ENCODE results near the gene ZNF107.

ZNF107 gene

DNA sequence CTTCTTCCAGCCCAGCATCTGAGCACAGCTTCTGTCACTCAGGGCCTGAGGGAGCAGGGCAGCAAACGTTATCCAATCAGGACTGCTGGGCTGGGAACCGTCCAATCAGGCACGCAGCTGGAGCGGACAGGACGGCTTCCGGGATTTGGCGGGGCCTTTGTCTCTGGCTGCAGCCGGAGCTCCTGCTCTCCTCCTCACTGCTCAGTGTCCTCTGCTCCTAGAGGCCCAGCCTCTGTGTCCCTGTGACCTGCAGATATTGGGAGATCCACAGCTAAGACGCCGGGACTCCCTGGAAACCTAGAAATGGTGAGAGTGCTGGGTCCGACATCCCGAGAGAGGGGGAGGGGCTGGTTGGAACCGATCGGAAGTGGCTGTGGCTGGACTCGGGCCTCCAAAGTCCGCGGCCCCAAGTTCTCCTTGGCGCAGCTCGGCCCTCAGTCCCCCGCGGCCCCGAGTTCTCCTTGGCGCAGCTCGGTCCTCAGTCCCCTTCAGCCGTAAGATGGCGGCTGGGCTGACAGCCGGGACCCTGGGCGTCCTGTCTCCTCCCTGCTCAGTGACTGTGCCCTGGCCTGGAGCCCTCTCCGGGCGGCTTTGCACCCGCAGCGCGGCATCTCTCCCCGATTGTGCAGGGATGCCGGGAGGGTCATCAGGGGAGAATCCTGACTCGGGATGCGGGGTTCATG is at the start of gene ZNF107:
Gene ZNF107, plus strand, starts transcription at position 154 of the 683 bp plus-strand sequence. Its CDS starts 150 bp downstream, at position 304.
- DNase-seq: peak; percentile 94

- peak; percentile 33 for DNase-seq
These were observed 47.0 kb upstream of the ZNF107 start for GRCh38 chr7:64618785-64619456.

- no peak for DNase-seq
These were observed 46.2 kb upstream of the ZNF107 start for GRCh38 chr7:64619705-64620104.

DNA sequence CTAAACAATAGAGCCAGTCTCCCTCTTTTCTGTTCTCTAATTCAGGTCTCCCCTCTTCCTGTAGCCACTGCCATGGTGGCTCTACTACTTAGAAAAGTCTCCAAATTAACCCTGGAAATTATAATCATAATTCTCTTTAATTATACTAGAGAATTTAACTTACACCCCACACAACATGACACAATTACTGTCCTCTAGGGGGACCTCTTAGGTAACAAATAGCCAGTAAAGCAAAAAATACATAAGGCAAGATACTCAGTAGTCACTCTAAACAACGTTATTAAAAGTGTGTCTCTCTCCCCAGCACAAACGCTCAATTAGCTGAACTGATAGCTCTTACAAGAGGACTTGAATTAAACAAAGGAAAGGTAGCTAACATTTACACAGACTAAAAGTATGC is 44.3 kb upstream of the ZNF107 start:
- no peak for DNase-seq

DNA sequence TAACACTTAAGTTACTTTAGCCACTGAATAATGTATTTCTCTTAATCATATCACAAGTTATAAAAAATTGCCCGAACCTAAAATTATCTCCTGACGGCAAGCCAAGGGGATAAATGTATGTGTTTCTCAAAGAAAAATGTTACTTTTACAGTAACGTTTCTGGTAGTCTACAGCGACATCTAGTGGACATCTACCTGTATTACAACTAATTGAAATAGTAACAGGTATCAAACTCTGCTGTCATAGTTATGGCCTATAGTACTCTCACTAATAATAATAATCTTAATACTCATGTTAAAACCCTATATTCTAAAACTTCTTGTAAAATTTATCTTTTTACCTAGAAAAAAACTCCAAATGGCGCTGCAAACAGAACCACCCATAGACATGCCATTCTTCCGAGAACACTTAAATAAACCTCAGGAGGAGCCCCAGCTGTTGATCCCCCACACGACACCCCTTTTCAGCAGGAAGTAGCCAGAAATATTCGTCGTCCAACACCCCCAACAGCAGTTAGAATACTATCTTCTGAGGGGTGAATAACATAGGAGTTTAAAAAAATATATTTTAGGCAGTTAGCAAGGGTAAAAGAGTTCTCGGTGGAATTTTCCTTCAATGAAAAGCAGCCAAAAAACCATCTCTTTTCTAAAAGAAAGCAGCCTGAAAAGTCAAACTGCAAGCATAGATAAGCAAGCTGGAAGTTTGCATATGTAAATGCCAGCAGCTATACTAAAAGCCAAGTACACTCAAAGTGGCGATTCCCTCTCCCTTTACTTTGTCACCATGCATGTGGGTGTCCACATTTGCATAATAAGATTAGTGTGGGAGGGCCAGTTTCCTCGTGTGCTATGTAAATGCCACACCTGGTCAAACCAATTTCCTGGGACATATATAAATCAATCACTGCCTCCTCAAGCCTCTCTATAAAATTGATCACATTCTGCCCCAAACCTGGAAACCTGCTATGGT is 40.5 kb upstream of the ZNF107 start:
- peak; percentile 21 for DNase-seq

- no peak for DNase-seq
These were observed 39.9 kb upstream of the ZNF107 start for GRCh38 chr7:64626083-64626469.

DNA sequence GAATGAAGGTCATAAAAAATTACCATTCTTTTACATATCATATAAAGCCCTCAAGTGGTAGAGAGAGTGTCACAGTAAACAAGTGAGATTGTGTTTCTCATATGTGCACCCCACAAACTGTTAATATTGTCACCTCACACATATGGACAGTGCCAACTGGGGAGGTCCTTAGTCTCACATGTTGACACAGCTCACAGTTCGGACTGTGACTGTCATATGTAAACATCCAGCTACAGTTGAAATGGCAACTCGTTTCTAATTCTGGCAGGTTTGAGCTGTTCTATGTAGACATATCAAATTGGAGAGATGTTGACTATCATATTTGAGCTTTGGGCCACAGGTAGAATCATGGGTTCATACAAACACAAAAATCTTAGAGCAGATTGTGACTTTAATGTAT is 39.4 kb upstream of the ZNF107 start:
- no peak for DNase-seq

DNA sequence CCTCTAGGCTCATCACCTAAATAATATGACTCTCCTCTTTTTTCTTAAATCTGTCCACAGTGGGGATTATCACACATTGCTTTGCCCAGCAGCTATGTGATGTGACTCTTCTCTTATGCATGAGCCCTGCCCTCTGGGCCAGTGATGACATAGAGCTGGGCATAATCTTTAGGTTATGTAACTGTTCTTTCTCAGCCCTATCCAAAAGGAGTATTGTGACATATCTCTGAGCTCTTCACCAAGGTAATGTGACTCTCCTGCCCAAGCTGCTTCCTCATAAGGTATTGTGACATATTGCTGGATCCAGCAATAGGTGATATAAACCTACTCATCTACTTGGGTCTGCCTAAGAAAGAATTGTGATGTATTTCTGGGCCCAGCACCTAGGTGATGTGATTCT is 37.7 kb upstream of the ZNF107 start:
- peak; percentile 44 for DNase-seq

DNA sequence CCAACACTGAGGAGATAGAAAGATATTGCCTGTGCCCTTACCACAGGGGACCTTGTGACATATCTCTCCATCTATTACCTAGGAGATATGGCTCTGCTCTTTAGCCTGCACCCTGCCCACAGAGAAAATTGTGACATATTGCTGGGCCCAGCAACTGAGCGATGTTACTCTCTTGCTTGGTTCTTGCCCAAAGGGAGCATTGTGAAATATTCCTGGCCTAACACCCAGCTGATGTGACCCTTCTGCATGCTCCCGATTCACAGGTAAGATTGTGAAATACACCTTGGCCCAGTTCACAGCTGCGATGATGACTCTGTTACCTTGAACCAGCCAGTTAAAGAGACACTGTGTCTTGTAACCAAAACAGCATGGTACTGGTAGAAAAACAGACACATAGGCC is 37.2 kb upstream of the ZNF107 start:
- no peak for DNase-seq

DNA sequence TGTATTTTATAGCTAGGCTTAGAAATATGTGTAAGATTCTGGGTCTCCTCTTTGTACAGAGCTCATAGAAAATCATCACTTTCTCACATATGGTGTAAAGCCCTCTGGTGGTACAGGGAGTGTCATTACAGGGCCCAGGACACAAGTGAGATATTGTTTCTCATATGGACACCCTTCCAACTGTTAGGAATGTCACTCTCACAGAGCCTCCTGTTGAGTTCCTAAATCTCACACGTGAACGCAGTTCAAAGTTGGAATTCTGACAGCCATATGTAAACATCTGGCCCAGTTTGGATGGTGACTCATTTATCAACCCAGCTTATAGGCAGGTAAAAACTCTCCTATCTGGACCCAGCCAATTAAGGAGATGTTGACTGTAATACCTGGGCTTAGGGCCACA is 35.4 kb upstream of the ZNF107 start:
- no peak for DNase-seq

GRCh38 chr7:64632029-64632428 is 33.9 kb upstream of the ZNF107 start:
- no peak for DNase-seq

DNA sequence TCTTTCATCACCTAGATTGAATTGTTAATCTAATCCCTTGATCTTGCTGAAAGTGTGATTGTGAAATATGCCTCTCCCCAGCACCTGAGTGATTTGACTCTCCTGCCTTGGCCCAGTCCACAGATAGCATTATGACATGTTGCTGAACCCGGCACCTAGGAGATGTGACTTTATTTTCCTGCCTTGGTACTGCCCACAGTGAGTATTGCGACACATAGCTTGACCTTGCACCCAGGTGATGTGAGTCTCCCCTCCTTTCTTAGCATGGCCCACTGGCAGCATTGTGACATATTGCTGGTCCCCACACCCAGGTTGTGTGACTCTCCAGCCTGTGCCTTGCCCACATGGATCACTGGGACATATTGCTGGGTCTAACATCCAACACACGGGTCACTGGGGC is 32.5 kb upstream of the ZNF107 start:
- DNase-seq: no peak

DNA sequence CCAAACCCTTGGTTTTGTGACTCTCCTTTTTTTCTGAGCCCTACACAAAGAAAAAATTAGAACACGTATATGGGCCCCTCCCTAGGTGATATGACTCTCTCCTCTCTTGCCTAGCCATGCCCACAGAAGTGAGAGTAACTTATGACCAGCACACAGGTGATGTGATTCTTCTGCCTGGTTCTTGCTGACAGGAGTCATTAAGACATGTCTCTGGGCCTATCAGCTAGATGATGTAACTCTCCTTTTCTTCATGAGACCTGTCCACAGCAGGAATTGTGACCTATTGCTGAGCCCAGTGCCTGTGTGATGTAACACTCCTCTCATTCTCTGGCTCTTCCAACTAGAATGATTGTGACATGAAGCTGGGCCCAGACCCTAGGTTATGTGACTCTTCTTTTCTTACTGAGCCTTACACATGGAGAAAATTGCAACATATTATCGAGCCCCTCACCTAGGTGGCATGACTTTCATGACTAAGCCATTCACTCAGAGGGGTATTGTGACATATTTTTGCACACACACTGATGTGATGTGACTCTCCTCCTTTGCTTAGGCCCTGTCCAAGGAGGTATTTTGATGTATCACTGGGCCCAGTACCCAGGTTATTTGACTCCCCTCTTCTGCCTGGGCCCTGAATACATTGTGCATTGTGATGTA is 31.4 kb upstream of the ZNF107 start:
- DNase-seq: no peak

DNA sequence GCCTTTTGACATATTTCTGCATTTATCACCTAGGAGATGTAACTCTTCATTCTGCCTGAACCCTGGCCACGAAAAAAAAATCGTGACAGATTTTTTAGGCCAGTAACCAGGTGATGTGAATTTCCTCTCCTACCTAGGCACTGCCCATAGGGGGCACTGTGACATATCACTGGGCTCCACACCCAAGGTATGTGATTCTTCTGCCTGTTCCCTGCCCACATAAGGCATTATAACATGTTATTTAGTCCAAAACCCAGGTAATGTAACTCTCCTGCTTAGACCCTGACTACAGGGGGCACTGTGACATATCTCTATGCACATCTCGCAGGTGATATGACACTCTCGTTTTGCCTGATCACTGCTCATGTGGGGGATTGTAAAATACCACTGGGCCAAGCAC is 29.5 kb upstream of the ZNF107 start:
- DNase-seq: no peak

GRCh38 chr7:64637521-64638445 is 28.1 kb upstream of the ZNF107 start:
- no peak for DNase-seq

GRCh38 chr7:64638822-64639221 is 27.1 kb upstream of the ZNF107 start:
- DNase-seq: no peak

DNA sequence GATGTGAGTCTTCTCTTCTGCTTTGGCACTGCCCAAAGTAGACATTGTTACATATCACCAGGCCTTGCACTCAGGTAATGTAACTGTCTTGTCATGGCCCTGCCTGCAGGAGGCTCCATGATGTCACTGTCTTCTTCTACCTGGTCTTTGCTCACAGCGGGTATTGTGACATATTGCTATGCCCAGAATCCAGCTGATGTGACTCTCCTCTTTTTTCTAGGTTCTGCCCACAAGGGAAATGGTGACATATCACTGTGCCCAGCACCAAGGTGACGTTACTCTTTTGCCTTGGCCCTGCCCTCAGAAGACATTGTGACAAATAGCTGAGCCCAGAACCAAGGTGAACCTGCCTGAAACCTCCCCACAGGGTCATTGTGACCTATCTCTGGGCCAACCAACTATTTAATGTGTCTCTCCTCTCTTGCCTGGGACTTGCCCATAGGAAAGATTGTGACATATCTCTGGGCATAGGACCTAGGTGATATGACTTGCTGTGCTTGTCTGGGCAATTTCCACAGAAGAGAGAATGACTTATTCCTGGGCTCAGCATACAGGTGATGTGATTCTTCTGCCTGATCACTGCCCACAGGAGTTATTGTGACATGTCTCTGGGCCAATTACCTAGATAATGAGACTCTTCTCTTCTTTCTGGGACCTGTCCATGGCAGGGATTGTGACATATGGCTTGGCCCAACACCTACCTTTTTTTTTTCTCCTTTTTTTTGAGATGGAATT is 26.5 kb upstream of the ZNF107 start:
- peak; percentile 46 for DNase-seq

- peak; percentile 96 for DNase-seq
These were observed 25.4 kb upstream of the ZNF107 start for GRCh38 chr7:64640504-64640903.

DNA sequence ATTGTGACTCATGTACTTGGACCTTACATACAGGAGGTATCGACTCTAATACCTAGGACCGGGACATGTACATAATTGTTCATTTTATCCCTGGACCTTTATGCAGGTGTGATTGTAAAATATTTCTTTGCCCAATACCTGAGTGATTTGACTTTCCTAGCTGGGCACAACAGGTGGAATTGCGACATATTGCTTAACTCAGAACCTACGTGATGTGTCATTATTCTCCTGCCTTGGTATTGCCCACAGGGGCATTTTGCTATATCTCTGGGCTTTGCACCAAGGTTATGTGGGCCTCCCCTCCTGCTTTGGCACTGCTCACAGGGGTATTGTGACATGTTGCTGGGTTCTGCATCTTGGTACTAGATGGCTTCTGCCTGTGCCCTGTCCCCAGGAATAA is 23.9 kb upstream of the ZNF107 start:
- DNase-seq: no peak

DNA sequence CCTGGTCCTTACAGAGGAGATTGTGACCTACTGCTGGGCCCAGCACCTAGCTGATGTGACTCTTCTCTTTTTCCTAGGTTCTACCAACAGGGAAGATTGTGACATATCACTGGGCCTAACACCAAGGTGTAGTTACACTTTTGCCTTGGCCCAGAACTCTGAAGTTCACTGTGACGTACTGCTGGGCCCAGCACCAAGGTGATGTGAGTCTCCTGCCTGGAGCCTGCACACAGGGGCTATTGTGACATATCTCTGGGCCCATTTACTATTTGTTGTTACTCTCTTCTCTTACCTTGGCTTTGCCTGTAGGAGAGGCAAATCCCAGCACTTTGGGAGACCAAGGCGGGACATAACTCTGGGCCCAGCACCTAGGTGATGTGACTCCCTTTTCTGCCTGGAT is 23.1 kb upstream of the ZNF107 start:
- no peak for DNase-seq

DNA sequence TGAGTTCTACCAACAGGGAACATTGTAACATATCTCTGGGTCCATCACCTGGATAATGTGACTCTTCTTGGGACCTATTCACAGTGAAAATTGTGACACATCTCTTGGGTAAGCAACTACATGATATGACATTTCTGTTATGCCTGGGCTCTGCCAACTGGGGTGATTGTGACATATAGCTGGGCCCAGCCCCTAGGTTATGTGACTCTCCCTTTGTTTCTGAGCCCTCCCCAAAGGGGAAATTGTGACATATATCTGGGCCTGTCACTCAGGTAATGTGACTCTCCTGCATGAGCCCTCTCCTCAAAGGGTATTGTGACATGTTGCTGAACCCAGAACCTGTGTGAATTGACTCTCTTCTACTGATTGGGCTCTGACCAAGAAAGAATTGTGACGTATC is 22.4 kb upstream of the ZNF107 start:
- peak; percentile 89 for DNase-seq

Measured in GF-D8 (cell line).